A549 (cell line): Measurements from ENCODE around the gene PRKCG.

Source experiments
- BCL3 ChIP-seq: fragments of >200 bp; sonication (Bioruptor Twin); formaldehyde crosslinking; IDR thresholded peaks from 3 replicates; pipeline ENCODE4 v1.6.1; 2016
- CEBPB ChIP-seq, 2 experiments: fragments of >200 bp in 1 of 2; sonication (Bioruptor Twin) in 1 of 2; formaldehyde crosslinking in 1 of 2; IDR thresholded peaks; 2 replicates each; pipeline ENCODE4 v1.6.1; 2012 to 2016
- CTCF ChIP-seq: fragments of >200 bp; sonication (Bioruptor Twin); formaldehyde crosslinking; IDR thresholded peaks from 3 replicates; pipeline ENCODE4 v1.5.1; 2016
- ELK1 ChIP-seq: fragments of 150-350 bp; IDR thresholded peaks from 2 replicates; pipeline ENCODE4 v1.6.1; 2014; ENCODE audit warnings: low read depth, mild to moderate bottlenecking, low read length
- JUNB ChIP-seq: fragments of >200 bp; sonication (Bioruptor Twin); formaldehyde crosslinking; IDR thresholded peaks from 2 replicates; pipeline ENCODE4 v1.6.1; 2016
- MAX ChIP-seq: IDR thresholded peaks from 2 replicates; pipeline ENCODE4 v1.6.1; 2012
- SREBF2 ChIP-seq: fragments of 450-650 bp; IDR thresholded peaks from 2 replicates; pipeline ENCODE4 v1.6.1; 2014; ENCODE audit warnings: mild to moderate bottlenecking, moderate library complexity

- TF ChIP-seq CEBPB (IDR thresholded peaks at IDR 0.05) = no peak
- no peak for TF ChIP-seq CTCF
- peak; percentile 43; the same call in 1 of the 2 replicates for TF ChIP-seq ELK1
- TF ChIP-seq BCL3 = no peak
- TF ChIP-seq JUNB = no peak
- peak; percentile 20; the same call in 1 of the 2 replicates for TF ChIP-seq MAX
- no peak for TF ChIP-seq SREBF2
Observed at GRCh38 chr19:53879140-53880081, 2.6 kb upstream of the PRKCG start.
